Endothelial cell of umbilical vein (primary cell): ENCODE data around the gene PPM1M.

ENCODE experiments used
- CTCF ChIP-seq, 2 donors: IDR thresholded peaks; 1 replicate in 1 of 2; 2 replicates in 1 of 2; pipeline ENCODE4 v1.5.1; 2011; ENCODE audit warnings: low read length in 2 of 2, mild to moderate bottlenecking in 2 of 2, moderate library complexity in 2 of 2, control low read depth in 1 of 2, inconsistent platforms in 1 of 2, low read depth in 1 of 2; ENCODE audit not compliant: insufficient read depth in 1 of 2; ENCODE audit errors: extremely low read depth in 1 of 2
- EZH2 ChIP-seq: IDR thresholded peaks from 2 replicates; pipeline ENCODE4 v1.6.1; 2012; ENCODE audit warnings: borderline replicate concordance, low read depth, mild to moderate bottlenecking, moderate library complexity, low read length, inconsistent platforms; ENCODE audit not compliant: severe bottlenecking
- FOS ChIP-seq: IDR thresholded peaks from 2 replicates; pipeline ENCODE4 v1.6.1; 2011; ENCODE audit warnings: mild to moderate bottlenecking, low read length, moderate library complexity, borderline replicate concordance; ENCODE audit not compliant: insufficient read depth
- MAX ChIP-seq: IDR thresholded peaks from 2 replicates; pipeline ENCODE4 v1.6.1; 2011; ENCODE audit not compliant: insufficient read depth, insufficient read length
- POLR2A ChIP-seq: IDR thresholded peaks from 2 replicates; pipeline ENCODE4 v1.6.1; 2012; ENCODE audit warnings: low read depth, mild to moderate bottlenecking, control low read depth, low read length
- POLR2AphosphoS5 ChIP-seq: IDR thresholded peaks from 2 replicates; pipeline ENCODE4 v1.6.1; 2012; ENCODE audit warnings: low read depth, mild to moderate bottlenecking, control low read depth, low read length, moderate library complexity; ENCODE audit not compliant: insufficient read depth

GRCh38 chr3:52247409-52248164, 2.0 kb downstream of the PPM1M start:
- TF ChIP-seq EZH2 = no peak
- peak; percentile 8 for TF ChIP-seq POLR2A
- no peak for TF ChIP-seq MAX
- no peak for TF ChIP-seq CTCF (IDR thresholded peaks at IDR 0.05; ENCODE audit: extremely low read depth in 1 of 2, insufficient read depth in 1 of 2, low read depth in 1 of 2, low read length in 2 of 2)
- TF ChIP-seq FOS = no peak
- TF ChIP-seq POLR2AphosphoS5 = no peak
